Measurements from ENCODE around the gene TMEFF2. TPM values are rescaled to one million over a fixed set of nuclear protein-coding genes. Genes with fewer than 3 reads are reported as not detected.
"Not testable (repeated sequence)": the region's sequence is repeated elsewhere in the genome, so short reads cannot be mapped to it uniquely, and the experiment has no call there.

The TMEFF2 gene
- total RNA-seq, 1 experiment from 2014 or later, result 0.12 TPM

- DNase-seq (ENCODE audit: low read depth), result no peak
These were observed 262.4 kb downstream of the TMEFF2 start for GRCh38 chr2:191932286-191932685.

GRCh38 chr2:191931329-191931728 lies 263.4 kb downstream of the TMEFF2 start:
- DNase-seq (ENCODE audit: low read depth), result no peak

GRCh38 chr2:191930205-191930604 lies 264.5 kb downstream of the TMEFF2 start:
- DNase-seq (ENCODE audit: low read depth), result no peak

GRCh38 chr2:191929288-191929687 lies 265.4 kb downstream of the TMEFF2 start:
- no peak for DNase-seq (ENCODE audit: low read depth)

- peak; percentile 66 for DNase-seq (ENCODE audit: low read depth)
These were observed 266.7 kb downstream of the TMEFF2 start for GRCh38 chr2:191927991-191928390.

GRCh38 chr2:191927319-191927867 lies 267.3 kb downstream of the TMEFF2 start:
- DNase-seq (ENCODE audit: low read depth), result peak; percentile 93

GRCh38 chr2:191926671-191927070 lies 268.1 kb downstream of the TMEFF2 start:
- DNase-seq (ENCODE audit: low read depth), result no peak

- no peak for DNase-seq (ENCODE audit: low read depth)
These were observed 271.1 kb downstream of the TMEFF2 start for GRCh38 chr2:191923652-191923997.

GRCh38 chr2:191922736-191923651 lies 271.7 kb downstream of the TMEFF2 start:
- DNase-seq (ENCODE audit: low read depth), result no peak

- not testable (repeated sequence) for DNase-seq (ENCODE audit: low read depth)
These were observed 273.1 kb downstream of the TMEFF2 start for GRCh38 chr2:191921650-191922049.

GRCh38 chr2:191920502-191920901 lies 274.2 kb downstream of the TMEFF2 start:
- no peak for DNase-seq (ENCODE audit: low read depth)

GRCh38 chr2:191917967-191918651 lies 276.6 kb downstream of the TMEFF2 start:
- no peak for DNase-seq (ENCODE audit: low read depth)

- no peak for DNase-seq (ENCODE audit: low read depth)
These were observed 277.3 kb downstream of the TMEFF2 start for GRCh38 chr2:191917430-191917881.

- DNase-seq (ENCODE audit: low read depth), result no peak
These were observed 277.9 kb downstream of the TMEFF2 start for GRCh38 chr2:191916826-191917225.

GRCh38 chr2:191915750-191916149 lies 279.0 kb downstream of the TMEFF2 start:
- no peak for DNase-seq (ENCODE audit: low read depth)

GRCh38 chr2:191913796-191914195 lies 280.9 kb downstream of the TMEFF2 start:
- no peak for DNase-seq (ENCODE audit: low read depth)

- DNase-seq (ENCODE audit: low read depth), result no peak
These were observed 282.0 kb downstream of the TMEFF2 start for GRCh38 chr2:191912764-191913163.

- DNase-seq (ENCODE audit: low read depth), result peak; percentile 34
These were observed 284.2 kb downstream of the TMEFF2 start for GRCh38 chr2:191910518-191910917.

GRCh38 chr2:191908874-191909273 lies 285.9 kb downstream of the TMEFF2 start:
- DNase-seq (ENCODE audit: low read depth), result no peak

GRCh38 chr2:191907545-191907944 lies 287.2 kb downstream of the TMEFF2 start:
- no peak for DNase-seq (ENCODE audit: low read depth)

- no peak for DNase-seq (ENCODE audit: low read depth)
These were observed 287.6 kb downstream of the TMEFF2 start for GRCh38 chr2:191907091-191907490.

GRCh38 chr2:191905336-191905735 lies 289.4 kb downstream of the TMEFF2 start:
- no peak for DNase-seq (ENCODE audit: low read depth)

- DNase-seq (ENCODE audit: low read depth), result no peak
These were observed 293.7 kb downstream of the TMEFF2 start for GRCh38 chr2:191901031-191901430.

Measured in RPMI7951 (cell line).